ENCODE data around the gene FLT3. TPM values are rescaled to one million over a fixed set of nuclear protein-coding genes. Genes with fewer than 3 reads are reported as not detected.

FLT3 gene
- total RNA-seq, 1 donor from 2014 or later: 0.07 TPM

DNA sequence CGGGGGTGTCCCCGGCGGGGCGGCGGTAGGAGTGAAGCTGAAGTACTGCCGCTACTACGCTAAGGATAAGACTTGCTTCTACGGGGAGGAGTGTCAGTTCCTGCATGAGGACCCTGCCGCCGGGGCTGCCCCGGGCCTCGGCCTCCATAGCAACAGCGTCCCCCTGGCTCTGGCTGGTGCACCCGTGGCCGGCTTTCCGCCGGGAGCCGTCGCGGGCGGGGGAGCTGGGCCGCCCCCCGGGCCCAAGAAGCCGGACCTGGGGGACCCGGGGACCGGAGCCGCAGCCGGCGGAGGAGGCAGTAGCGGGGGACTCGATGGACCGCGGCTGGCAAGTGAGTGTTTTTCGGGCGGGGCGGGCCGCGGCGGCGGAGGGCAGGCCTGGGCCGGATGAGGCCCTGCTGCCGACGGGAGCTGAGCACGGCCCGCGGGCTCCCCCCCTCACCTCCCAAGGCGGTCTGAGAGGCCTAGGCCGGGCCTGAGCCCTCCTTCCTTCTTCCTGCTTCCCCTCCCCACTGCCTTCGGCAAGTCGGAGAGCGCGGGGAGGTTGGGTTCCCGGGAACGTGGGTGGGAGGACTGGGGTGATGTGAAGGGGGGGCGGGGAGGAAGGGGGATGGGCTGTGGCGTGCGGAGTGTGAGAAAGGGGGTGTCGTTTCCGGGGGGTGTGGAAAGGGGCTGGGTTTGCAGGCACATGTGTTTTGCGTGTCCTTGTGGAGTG is 38.5 kb upstream of the FLT3 start:
- ChIA-PET CTCF (interaction anchor here (0.6 kb wide), 2 partner anchors 15 to 154 kb away, joined by 3 read pairs; no protein-coding TSS in a partner anchor), POLR2A (interaction anchor here (0.6 to 3.5 kb wide), 22 partner anchors 9 to 692 kb away, joined by 3 to 22 read pairs (median 5); partner anchors contain the start of genes MTIF3, POLR1D and POMP)
- intact Hi-C loops (cut with micrococcal nuclease): loop anchor here (1.0 to 10.0 kb wide), 16 partner anchors 22 to 1954 kb away; partner anchors contain the start of genes FLT3, LNX2, MTIF3 and POMP
- peak; percentile 63 for ATAC-seq (ENCODE audit: low read depth)
- Mint-ChIP-seq H3K27ac (peak overlapping the region; percentile 98), H3K27me3 (no peaks in the 10 kb centered on the region), H3K9me3 (no peaks in the 10 kb centered on the region), H3K4me3 (peak overlapping the region; percentile 95), H3K36me3 (ENCODE audit: low read depth) (peaks cover 8% of the 10 kb centered on the region), H3K4me1 (peaks cover 57% of the 10 kb centered on the region)
- peak; percentile 80 for DNase-seq
- no peak for TF ChIP-seq CTCF (IDR thresholded peaks at IDR 0.05)

GRCh38 chr13:28138012-28138755 is 37.8 kb upstream of the FLT3 start, which contains the start of gene PAN3:
TSS of gene PAN3 (plus strand) at chr13:28138545. CDS start at chr13:28138658, 113 bp downstream.
- Mint-ChIP-seq H3K9me3 (no peaks in the 10 kb centered on the region), H3K4me1 (peaks cover 53% of the 10 kb centered on the region), H3K27ac (peak within 1 kb of the TSS; percentile 98), H3K36me3 (ENCODE audit: low read depth) (peaks cover 6% of the 10 kb centered on the region), H3K4me3 (peak within 1 kb of the TSS; percentile 95), H3K27me3 (no peaks in the 10 kb centered on the region)
- CTCF ChIA-PET: interaction anchor here (0.6 kb wide), 1 partner anchor 153 kb away, joined by 3 read pairs; no protein-coding TSS in a partner anchor
- intact Hi-C loops (cut with micrococcal nuclease): loop anchor here (1.0 to 10.0 kb wide), 13 partner anchors 23 to 1953 kb away; partner anchors contain the start of genes FLT3, LNX2, MTIF3 and POMP
- no peak for TF ChIP-seq CTCF (IDR thresholded peaks at IDR 0.05)
- ATAC-seq (ENCODE audit: low read depth): peak; percentile 67
- peak; percentile 95 for DNase-seq
- POLR2A ChIA-PET: interaction anchor here (0.5 to 3.5 kb wide), 26 partner anchors 11 to 1133 kb away, joined by 3 to 22 read pairs (median 5); partner anchors contain the start of genes MTIF3, POLR1D and POMP

DNA sequence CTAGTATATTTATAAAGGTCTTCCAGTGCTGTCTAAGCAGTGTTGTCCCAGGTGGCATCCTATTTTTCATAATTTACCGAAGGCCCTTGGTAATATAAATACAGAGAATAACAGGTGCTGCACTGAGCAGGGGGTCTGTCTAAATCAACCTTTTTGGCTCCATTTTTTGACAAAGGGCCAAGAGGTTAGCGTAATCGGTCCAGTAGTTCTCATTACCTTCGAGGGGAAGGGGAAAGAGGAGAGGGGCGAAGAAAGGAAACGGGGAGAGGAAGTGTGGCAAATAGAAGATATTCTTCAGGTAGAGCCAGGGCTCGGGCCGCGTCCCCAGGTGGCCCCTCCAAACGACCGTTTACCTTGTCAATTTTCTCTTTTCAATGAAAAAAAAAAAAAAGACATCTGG is 37.2 kb upstream of the FLT3 start:
- Mint-ChIP-seq H3K4me1 (peaks cover 47% of the 10 kb centered on the region), H3K27me3 (no peaks in the 10 kb centered on the region), H3K27ac (peak overlapping the region; percentile 98), H3K4me3 (peak overlapping the region; percentile 95), H3K36me3 (ENCODE audit: low read depth) (peaks cover 6% of the 10 kb centered on the region), H3K9me3 (no peaks in the 10 kb centered on the region)
- intact Hi-C loops (cut with micrococcal nuclease): loop anchor here (5.0 to 10.0 kb wide), 5 partner anchors 125 to 1953 kb away; partner anchors contain the start of genes SLC7A1 and USP12
- ChIA-PET POLR2A (interaction anchor here (0.5 to 3.5 kb wide), 15 partner anchors 10 to 1132 kb away, joined by 3 to 22 read pairs (median 5); partner anchors contain the start of gene POMP), CTCF (interaction anchor here (1.4 kb wide), 1 partner anchor 153 kb away, joined by 3 read pairs; no protein-coding TSS in a partner anchor)
- ATAC-seq (ENCODE audit: low read depth): peak; percentile 4
- TF ChIP-seq CTCF (IDR thresholded peaks at IDR 0.05): no peak
- DNase-seq: no peak

GRCh38 chr13:28136916-28137315 is 36.5 kb upstream of the FLT3 start:
- intact Hi-C loops (cut with micrococcal nuclease): loop anchor here (5.0 to 10.0 kb wide), 5 partner anchors 125 to 1952 kb away; partner anchors contain the start of genes SLC7A1 and USP12

More at GRCh38 chr13:28136916-28137315, 36.5 kb upstream of the FLT3 start:
- H3K27me3 Mint-ChIP-seq: no peaks in the 10 kb centered on the region
- H3K9me3 Mint-ChIP-seq: no peaks in the 10 kb centered on the region
- H3K27ac Mint-ChIP-seq: peak overlapping the region; percentile 98
- peaks cover 6% of the 10 kb centered on the region for H3K36me3 Mint-ChIP-seq (ENCODE audit: low read depth)
- CTCF ChIA-PET: interaction anchor here (1.4 kb wide), 1 partner anchor 153 kb away, joined by 3 read pairs; no protein-coding TSS in a partner anchor
- H3K4me1 Mint-ChIP-seq: peaks cover 41% of the 10 kb centered on the region
- no peak for TF ChIP-seq CTCF (IDR thresholded peaks at IDR 0.05)
- DNase-seq: no peak
- POLR2A ChIA-PET: interaction anchor here (3.5 kb wide), 1 partner anchor 522 kb away, joined by 18 read pairs; the partner anchor contains the start of gene POMP
- ATAC-seq (ENCODE audit: low read depth): no peak
- H3K4me3 Mint-ChIP-seq: peak overlapping the region; percentile 95
